NCI-H1436 (cell line): ENCODE results near the gene MSRB2.
"Not testable (repeated sequence)": the region's sequence is repeated elsewhere in the genome, so short reads cannot be mapped to it uniquely, and the experiment has no call there.

Experiments
- DNase-seq: peaks from one replicate; lab custom pipeline; 2025; lab: John Stamatoyannopoulos, UW

The MSRB2 gene

GRCh38 chr10:23070092-23070912 is 25.1 kb upstream of the MSRB2 start:
- DNase-seq = not testable (repeated sequence)

GRCh38 chr10:23070913-23071218 is 24.5 kb upstream of the MSRB2 start:
- peak; percentile 86 for DNase-seq

GRCh38 chr10:23072593-23072992 is 22.8 kb upstream of the MSRB2 start:
- not testable (repeated sequence) for DNase-seq

GRCh38 chr10:23073527-23073926 is 21.9 kb upstream of the MSRB2 start:
- DNase-seq = no peak

GRCh38 chr10:23075672-23076071 is 19.7 kb upstream of the MSRB2 start:
- no peak for DNase-seq

GRCh38 chr10:23078114-23078513 is 17.3 kb upstream of the MSRB2 start:
- DNase-seq = no peak

GRCh38 chr10:23079700-23080099 is 15.7 kb upstream of the MSRB2 start:
- DNase-seq = no peak

GRCh38 chr10:23080262-23080661 is 15.1 kb upstream of the MSRB2 start:
- no peak for DNase-seq

GRCh38 chr10:23081221-23081750 is 14.1 kb upstream of the MSRB2 start:
- no peak for DNase-seq

GRCh38 chr10:23081891-23082290 is 13.5 kb upstream of the MSRB2 start:
- no peak for DNase-seq

- DNase-seq = no peak
Observed at GRCh38 chr10:23088609-23089008, 6.8 kb upstream of the MSRB2 start.

GRCh38 chr10:23094786-23095403 is 484 bp upstream of the MSRB2 start:
- no peak for DNase-seq

- DNase-seq = peak; percentile 26
Observed at GRCh38 chr10:23095966-23096801, 805 bp downstream of the MSRB2 start.

GRCh38 chr10:23096802-23097549 is 1.6 kb downstream of the MSRB2 start:
- DNase-seq = peak; percentile 91

- no peak for DNase-seq
Observed at GRCh38 chr10:23099079-23099478, 3.7 kb downstream of the MSRB2 start.

- no peak for DNase-seq
Observed at GRCh38 chr10:23099816-23100215, 4.4 kb downstream of the MSRB2 start.

- DNase-seq = no peak
Observed at GRCh38 chr10:23100331-23101030, 5.1 kb downstream of the MSRB2 start.

- peak; percentile 66 for DNase-seq
Observed at GRCh38 chr10:23106331-23107072, 11.1 kb downstream of the MSRB2 start.

- DNase-seq = no peak
Observed at GRCh38 chr10:23110722-23111516, 15.5 kb downstream of the MSRB2 start.
